H1 (cell line): Measurements from ENCODE around the gene KCNMB1. TPM values are rescaled to one million over a fixed set of nuclear protein-coding genes. Genes with fewer than 3 reads are reported as not detected.

ENCODE experiments used
- ASH2L ChIP-seq: fragments of 200-600, 300-600 bp; sonication (generic); IDR thresholded peaks from one replicate; pipeline ENCODE4 v1.7.1; 2017; ENCODE audit warnings: low read length
- SP2 ChIP-seq: IDR thresholded peaks from 2 replicates; pipeline ENCODE4 v1.6.1; 2012; ENCODE audit warnings: mild to moderate bottlenecking, low read length, inconsistent platforms
- polyA plus RNA-seq, 7 experiments: library from polyadenylated mRNA; depleted of rRNA in 3 of 7; stranded (reverse) in 5 of 7; unstranded in 2 of 7; fragments of >200 nt in 5 of 7; fragments of 200-250 nt in 2 of 7; gene quantifications; 1 replicate in 5 of 7; 2 replicates in 1 of 7; 4 replicates in 1 of 7; pipeline versions ENCODE4 v1.2.1 to v1.2.3, GENCODE V29; 2011 to 2013; ENCODE audit warnings: missing spikeins in 2 of 7, mixed read lengths in 2 of 7
- total RNA-seq: library from RNA; stranded (reverse); fragmentation: NEBNext Ultra II Directional; extraction: Animal tissue kit (Norgen Biotek cat#: 25700); gene quantifications from 2 replicates; pipeline ENCODE4 v1.2.1, GENCODE V29; 2021

KCNMB1 gene
- total and polyA plus RNA-seq, 2 of the 8 experiments (the other 6 are each of a cell fraction or from before 2014, with no cell fraction given), result 0.08 to 0.19 TPM

- TF ChIP-seq SP2, result no peak
- TF ChIP-seq ASH2L, result no peak
Measured at GRCh38 chr5:170353011-170353761, 36.0 kb downstream of the KCNMB1 start (continued).
